ENCODE results near the gene ATP6AP1.

DNA sequence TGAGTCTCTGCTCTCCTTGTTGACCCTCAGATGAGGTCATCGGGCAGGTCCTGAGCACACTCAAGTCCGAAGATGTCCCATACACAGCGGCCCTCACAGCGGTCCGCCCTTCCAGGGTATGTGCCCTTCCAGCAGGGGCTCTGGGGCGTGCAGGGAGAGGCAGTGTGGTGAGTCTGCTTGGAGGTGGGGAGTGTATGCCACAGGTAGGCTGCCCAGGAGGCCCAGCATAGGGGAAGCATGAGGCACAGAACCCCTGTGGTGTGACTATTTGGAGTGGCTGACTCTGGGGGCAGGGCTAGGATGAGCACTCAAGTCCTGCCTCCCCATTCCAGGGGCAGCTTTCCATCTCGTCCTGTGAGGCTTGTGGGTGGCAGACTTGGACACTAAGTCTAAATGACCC lies 5.1 kb downstream of the ATP6AP1 start:
- TF ChIP-seq, protein P1, sequence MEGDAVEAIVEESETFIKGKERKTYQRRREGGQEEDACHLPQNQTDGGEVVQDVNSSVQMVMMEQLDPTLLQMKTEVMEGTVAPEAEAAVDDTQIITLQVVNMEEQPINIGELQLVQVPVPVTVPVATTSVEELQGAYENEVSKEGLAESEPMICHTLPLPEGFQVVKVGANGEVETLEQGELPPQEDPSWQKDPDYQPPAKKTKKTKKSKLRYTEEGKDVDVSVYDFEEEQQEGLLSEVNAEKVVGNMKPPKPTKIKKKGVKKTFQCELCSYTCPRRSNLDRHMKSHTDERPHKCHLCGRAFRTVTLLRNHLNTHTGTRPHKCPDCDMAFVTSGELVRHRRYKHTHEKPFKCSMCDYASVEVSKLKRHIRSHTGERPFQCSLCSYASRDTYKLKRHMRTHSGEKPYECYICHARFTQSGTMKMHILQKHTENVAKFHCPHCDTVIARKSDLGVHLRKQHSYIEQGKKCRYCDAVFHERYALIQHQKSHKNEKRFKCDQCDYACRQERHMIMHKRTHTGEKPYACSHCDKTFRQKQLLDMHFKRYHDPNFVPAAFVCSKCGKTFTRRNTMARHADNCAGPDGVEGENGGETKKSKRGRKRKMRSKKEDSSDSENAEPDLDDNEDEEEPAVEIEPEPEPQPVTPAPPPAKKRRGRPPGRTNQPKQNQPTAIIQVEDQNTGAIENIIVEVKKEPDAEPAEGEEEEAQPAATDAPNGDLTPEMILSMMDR (IDR thresholded peaks at IDR 0.05; ENCODE audit: low read depth, low read length), result no peak
- no peak for TF ChIP-seq EZH2phosphoT487 (IDR thresholded peaks at IDR 0.05; ENCODE audit: low read depth)
